Hepatocyte (in vitro differentiated cells): ENCODE measurements around the gene OTX1. TPM values are rescaled to one million over a fixed set of nuclear protein-coding genes. Genes with fewer than 3 reads are reported as not detected.

ENCODE experiments used
- DNase-seq: peaks from one replicate; pipeline ENCODE4 v3.0.0-alpha.2; 2016; ENCODE audit warnings: low spot score
- H2AFZ ChIP-seq: fragments of 200-600 bp; sonication (generic); 2 replicates; pipeline ENCODE4 v1.6.0; 2016; ENCODE audit warnings: antibody characterized with exemption, mild to moderate bottlenecking
- H3K27ac ChIP-seq: fragments of 200-600 bp; sonication (generic); 2 replicates; pipeline ENCODE4 v1.5.1; 2016; ENCODE audit warnings: mild to moderate bottlenecking
- H3K27me3 ChIP-seq: fragments of 200-600 bp; sonication (generic); 2 replicates; pipeline ENCODE4 v1.6.1; 2016
- H3K36me3 ChIP-seq: fragments of 200-600 bp; sonication (generic); replicated peaks from 2 replicates; pipeline ENCODE4 v1.5.1; 2016; ENCODE audit warnings: low read depth; ENCODE audit not compliant: insufficient read depth
- H3K4me1 ChIP-seq: fragments of 200-600 bp; sonication (generic); 2 replicates; pipeline ENCODE4 v1.5.1; 2016; ENCODE audit warnings: mild to moderate bottlenecking, moderate library complexity; ENCODE audit not compliant: insufficient read depth
- H3K4me2 ChIP-seq: fragments of 200-600 bp; sonication (generic); 2 replicates; pipeline ENCODE4 v1.6.0; 2016
- H3K4me3 ChIP-seq: fragments of 200-600 bp; sonication (generic); 2 replicates; pipeline ENCODE4 v1.5.1; 2016; ENCODE audit warnings: mild to moderate bottlenecking
- H3K79me2 ChIP-seq: fragments of 200-600 bp; sonication (generic); 2 replicates; pipeline ENCODE4 v1.6.0; 2017; ENCODE audit warnings: mild to moderate bottlenecking
- H3K9me2 ChIP-seq: fragments of 200-600 bp; sonication (generic); replicated peaks from 2 replicates; pipeline ENCODE4 v1.6.0; 2017; ENCODE audit warnings: mild to moderate bottlenecking; ENCODE audit not compliant: insufficient read depth
- H3K9me3 ChIP-seq: fragments of 200-600 bp; sonication (generic); 2 replicates; pipeline ENCODE4 v1.5.1; 2016; ENCODE audit warnings: low read depth, mild to moderate bottlenecking
- H4K20me1 ChIP-seq: fragments of 200-600 bp; sonication (generic); 2 replicates; pipeline ENCODE4 v1.6.0; 2016; ENCODE audit warnings: mild to moderate bottlenecking; ENCODE audit not compliant: insufficient read depth, poor library complexity, severe bottlenecking
- EZH2 ChIP-seq: fragments of 200-600 bp; sonication (generic); IDR thresholded peaks from 2 replicates; pipeline ENCODE4 v1.6.1; 2016; ENCODE audit warnings: antibody characterized with exemption, mild to moderate bottlenecking, borderline replicate concordance
- EZH2phosphoT487 ChIP-seq: fragments of 200-600 bp; sonication (generic); IDR thresholded peaks from one replicate; pipeline ENCODE4 v1.6.1; 2018; ENCODE audit warnings: antibody characterized with exemption, mild to moderate bottlenecking, low read depth, moderate library complexity; ENCODE audit not compliant: unreplicated experiment, severe bottlenecking
- WGBS: methylation state at CpG from one replicate; pipeline ENCODE4 v1.1.6; 2016; ENCODE audit warnings: low lambda C conversion rate; ENCODE audit errors: missing lambda C conversion rate; 5-methylcytosine and 5-hydroxymethylcytosine counted together
- polyA plus RNA-seq: library from polyadenylated mRNA; unstranded; fragments of >200 nt; fragmentation: Nextera tagmentation; extraction: Ambion mirVana; gene quantifications from 2 replicates; pipeline ENCODE4 v1.2.1, GENCODE V29; 2016
- total RNA-seq: library from RNA; depleted of rRNA; stranded (reverse); fragments of >200 nt; gene quantifications from 2 replicates; pipeline ENCODE4 v1.2.3, GENCODE V29; 2014
- TF ChIP-seq, protein P1 (sequence below): fragments of 200-600 bp; sonication (generic); IDR thresholded peaks from 2 replicates; pipeline ENCODE4 v1.5.1; 2016; ENCODE audit warnings: antibody characterized with exemption, mild to moderate bottlenecking; ENCODE audit not compliant: poor library complexity

Gene OTX1
- total and polyA plus RNA-seq, 2 experiments from 2014 or later: 0.07 to 0.52 TPM

DNA sequence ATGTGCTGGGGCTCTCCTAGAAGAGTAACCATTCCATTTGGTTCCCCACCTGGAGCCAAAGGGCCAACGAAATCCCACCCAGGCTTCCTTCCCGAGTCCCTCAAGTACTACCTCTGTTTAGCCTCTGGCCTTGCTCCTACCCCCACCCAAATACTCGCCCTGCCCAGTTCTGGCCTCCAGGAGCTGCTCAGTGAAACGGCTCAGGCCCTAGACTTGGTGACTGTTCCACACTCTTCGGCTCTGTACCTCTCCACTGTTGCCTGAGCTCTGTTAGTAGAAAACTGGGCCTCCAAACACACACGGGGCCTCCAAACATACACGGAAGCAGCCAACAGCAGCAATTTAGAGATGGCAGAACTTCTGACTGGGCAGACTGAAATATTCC lies 4.2 kb downstream of the OTX1 start:
- H3K4me2 ChIP-seq: peak overlapping the region; percentile 74
- peaks cover 37% of the 10 kb centered on the region for H3K4me1 ChIP-seq

DNA sequence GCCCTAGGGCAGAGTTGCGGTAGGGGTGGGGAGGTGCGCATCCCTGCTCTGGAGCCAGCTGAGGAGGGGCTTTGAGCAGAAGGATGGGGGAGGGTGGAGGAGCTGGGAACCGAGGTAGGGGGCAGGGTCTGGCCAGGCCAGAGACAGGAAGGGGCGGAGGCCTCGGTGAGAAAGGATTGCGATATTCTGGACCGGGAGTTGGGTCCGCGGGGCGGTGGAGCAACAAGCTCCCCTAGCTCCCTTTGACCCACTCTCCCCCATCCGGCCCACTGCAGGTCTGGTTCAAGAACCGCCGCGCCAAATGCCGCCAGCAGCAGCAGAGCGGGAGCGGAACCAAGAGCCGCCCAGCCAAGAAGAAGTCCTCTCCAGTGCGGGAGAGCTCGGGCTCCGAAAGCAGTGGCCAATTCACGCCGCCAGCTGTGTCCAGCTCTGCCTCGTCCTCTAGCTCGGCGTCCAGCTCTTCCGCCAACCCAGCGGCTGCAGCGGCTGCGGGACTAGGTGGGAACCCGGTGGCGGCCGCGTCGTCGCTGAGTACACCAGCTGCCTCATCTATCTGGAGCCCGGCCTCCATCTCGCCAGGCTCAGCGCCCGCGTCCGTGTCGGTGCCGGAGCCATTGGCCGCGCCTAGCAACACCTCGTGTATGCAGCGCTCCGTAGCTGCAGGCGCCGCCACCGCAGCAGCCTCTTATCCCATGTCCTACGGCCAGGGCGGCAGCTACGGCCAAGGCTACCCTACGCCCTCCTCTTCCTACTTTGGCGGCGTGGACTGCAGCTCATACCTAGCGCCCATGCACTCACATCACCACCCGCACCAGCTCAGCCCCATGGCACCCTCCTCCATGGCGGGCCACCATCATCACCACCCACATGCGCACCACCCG lies 4.8 kb downstream of the OTX1 start:
- no peak overlapping the region for H3K4me3 ChIP-seq
- WGBS: 19% methylated on average over 55 of the region's 63 CpGs
- peak overlapping the region; percentile 74 for H3K4me2 ChIP-seq
- H3K79me2 ChIP-seq: no peaks in the 10 kb centered on the region
- H2AFZ ChIP-seq: peak overlapping the region; percentile 20
- no peaks in the 10 kb centered on the region for H4K20me1 ChIP-seq
- H3K9me2 ChIP-seq: no peaks in the 10 kb centered on the region
- H3K27me3 ChIP-seq: peaks cover 97% of the 10 kb centered on the region
- no peaks in the 10 kb centered on the region for H3K9me3 ChIP-seq
- peaks cover 35% of the 10 kb centered on the region for H3K4me1 ChIP-seq
- H3K36me3 ChIP-seq: no peaks in the 10 kb centered on the region
- H3K27ac ChIP-seq: no peak overlapping the region
- DNase-seq: no peak
- peak; percentile 70 for TF ChIP-seq EZH2
- TF ChIP-seq, protein P1, sequence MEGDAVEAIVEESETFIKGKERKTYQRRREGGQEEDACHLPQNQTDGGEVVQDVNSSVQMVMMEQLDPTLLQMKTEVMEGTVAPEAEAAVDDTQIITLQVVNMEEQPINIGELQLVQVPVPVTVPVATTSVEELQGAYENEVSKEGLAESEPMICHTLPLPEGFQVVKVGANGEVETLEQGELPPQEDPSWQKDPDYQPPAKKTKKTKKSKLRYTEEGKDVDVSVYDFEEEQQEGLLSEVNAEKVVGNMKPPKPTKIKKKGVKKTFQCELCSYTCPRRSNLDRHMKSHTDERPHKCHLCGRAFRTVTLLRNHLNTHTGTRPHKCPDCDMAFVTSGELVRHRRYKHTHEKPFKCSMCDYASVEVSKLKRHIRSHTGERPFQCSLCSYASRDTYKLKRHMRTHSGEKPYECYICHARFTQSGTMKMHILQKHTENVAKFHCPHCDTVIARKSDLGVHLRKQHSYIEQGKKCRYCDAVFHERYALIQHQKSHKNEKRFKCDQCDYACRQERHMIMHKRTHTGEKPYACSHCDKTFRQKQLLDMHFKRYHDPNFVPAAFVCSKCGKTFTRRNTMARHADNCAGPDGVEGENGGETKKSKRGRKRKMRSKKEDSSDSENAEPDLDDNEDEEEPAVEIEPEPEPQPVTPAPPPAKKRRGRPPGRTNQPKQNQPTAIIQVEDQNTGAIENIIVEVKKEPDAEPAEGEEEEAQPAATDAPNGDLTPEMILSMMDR: no peak
- TF ChIP-seq EZH2phosphoT487: no peak

More for the DNA sequence above, 4.2 kb downstream of the OTX1 start:
- 30% methylated on average over 7 of the region's 7 CpGs for WGBS
- Histone ChIP-seq H3K9me2 (no peaks in the 10 kb centered on the region), H3K27me3 (peaks cover 93% of the 10 kb centered on the region), H3K79me2 (no peaks in the 10 kb centered on the region), H3K4me3 (no peak overlapping the region), H3K27ac (no peak overlapping the region), H3K36me3 (no peaks in the 10 kb centered on the region), H3K9me3 (no peaks in the 10 kb centered on the region), H2AFZ (no peak overlapping the region), H4K20me1 (peaks cover 2% of the 10 kb centered on the region)
- DNase-seq: no peak
- TF ChIP-seq, protein P1: no peak
- TF ChIP-seq EZH2phosphoT487: peak; percentile 12
- TF ChIP-seq EZH2: peak; percentile 0

DNA sequence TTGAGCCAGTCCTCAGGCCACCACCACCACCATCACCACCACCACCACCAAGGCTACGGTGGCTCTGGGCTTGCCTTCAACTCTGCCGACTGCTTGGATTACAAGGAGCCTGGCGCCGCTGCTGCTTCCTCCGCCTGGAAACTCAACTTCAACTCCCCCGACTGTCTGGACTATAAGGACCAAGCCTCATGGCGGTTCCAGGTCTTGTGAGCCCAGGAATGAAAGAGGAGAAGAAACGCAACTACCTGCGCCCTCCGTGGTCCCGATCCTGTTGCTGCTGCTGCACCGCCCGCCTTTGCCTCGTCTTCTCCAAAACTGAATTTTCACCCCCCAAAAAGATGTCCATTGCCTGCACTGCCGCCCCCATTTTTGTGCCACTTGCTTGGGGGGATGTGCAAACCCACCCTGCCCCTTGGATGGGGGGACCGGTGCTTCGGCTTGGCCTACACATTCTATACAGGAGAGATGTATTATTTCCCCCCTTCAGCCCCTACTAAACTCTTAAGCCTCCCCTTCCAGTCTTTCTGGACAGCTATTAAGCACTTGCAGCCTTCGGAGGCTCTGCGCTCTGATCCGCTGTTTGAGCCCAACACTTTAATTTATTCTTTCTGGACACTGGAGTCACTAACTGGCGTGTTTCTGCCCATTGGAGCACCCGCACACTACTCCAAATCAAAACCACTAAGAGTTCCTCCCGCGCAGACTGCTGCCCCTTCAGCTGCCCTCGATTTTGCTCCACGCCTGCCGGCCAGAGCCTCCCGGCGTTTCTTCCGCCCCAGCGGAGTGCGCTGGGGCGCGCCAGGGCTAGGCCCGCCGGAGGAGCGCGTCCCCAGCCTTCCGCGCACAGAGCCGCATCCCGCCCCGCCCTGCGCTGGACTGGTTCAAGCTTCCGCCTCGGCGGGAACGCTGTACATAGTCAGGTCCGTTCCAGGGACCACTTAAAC lies 5.7 kb downstream of the OTX1 start:
- Histone ChIP-seq H3K9me3 (no peaks in the 10 kb centered on the region), H3K27ac (no peak overlapping the region), H3K36me3 (no peaks in the 10 kb centered on the region), H3K9me2 (no peaks in the 10 kb centered on the region), H4K20me1 (no peaks in the 10 kb centered on the region), H2AFZ (no peak overlapping the region), H3K4me3 (no peak overlapping the region), H3K4me1 (peaks cover 27% of the 10 kb centered on the region), H3K27me3 (peaks cover 98% of the 10 kb centered on the region), H3K79me2 (no peaks in the 10 kb centered on the region), H3K4me2 (peak overlapping the region; percentile 74)
- WGBS: 26% methylated on average over 49 of the region's 49 CpGs
- TF ChIP-seq EZH2phosphoT487 (no peak), EZH2 (no peak)
- TF ChIP-seq, protein P1: no peak
- DNase-seq: peak; percentile 28
